ENCODE measurements around the gene ST6GAL1.

- no peak for TF ChIP-seq CTCF (IDR thresholded peaks at IDR 0.05)
- TF ChIP-seq POLR2A (IDR thresholded peaks at IDR 0.05), result no peak
Measured at GRCh38 chr3:186966406-186966805, 36.1 kb downstream of the ST6GAL1 start.

All from uterus (tissue), 2 donors.